Measurements from ENCODE around the gene CLCN4. TPM values are rescaled to one million over a fixed set of nuclear protein-coding genes. Genes with fewer than 3 reads are reported as not detected.

The CLCN4 gene
- total RNA-seq, 2 experiments from 2014 or later, result not detected

DNA sequence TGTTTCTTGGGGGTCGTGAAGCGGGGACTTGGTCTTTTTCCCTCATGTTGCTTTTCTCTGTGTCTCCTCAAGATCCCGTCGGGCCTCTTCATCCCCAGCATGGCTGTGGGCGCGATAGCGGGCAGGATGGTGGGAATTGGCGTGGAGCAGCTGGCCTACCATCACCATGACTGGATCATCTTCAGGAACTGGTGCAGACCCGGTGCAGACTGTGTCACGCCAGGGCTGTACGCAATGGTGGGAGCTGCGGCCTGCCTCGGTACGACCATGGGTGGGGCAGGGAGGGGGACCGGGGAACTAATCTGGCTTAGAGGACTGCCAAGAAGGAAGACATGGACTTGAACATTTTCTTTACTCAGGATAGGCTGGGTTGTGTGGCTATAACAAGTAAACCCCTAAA is 55.6 kb downstream of the CLCN4 start:
- H3K4me3 Mint-ChIP-seq, result no peak overlapping the region
- intact Hi-C loops (cut with micrococcal nuclease), result no loop called here
- no peaks in the 10 kb centered on the region for H3K36me3 Mint-ChIP-seq (ENCODE audit: low read depth)
- no peak for DNase-seq
- H3K27ac Mint-ChIP-seq, result no peak overlapping the region
- H3K27me3 Mint-ChIP-seq (ENCODE audit: low read depth), result no peaks in the 10 kb centered on the region
- no peaks in the 10 kb centered on the region for H3K4me1 Mint-ChIP-seq (ENCODE audit: low read depth)
- no peaks in the 10 kb centered on the region for H3K9me3 Mint-ChIP-seq
- CTCF ChIA-PET, result no interaction called here

DNA sequence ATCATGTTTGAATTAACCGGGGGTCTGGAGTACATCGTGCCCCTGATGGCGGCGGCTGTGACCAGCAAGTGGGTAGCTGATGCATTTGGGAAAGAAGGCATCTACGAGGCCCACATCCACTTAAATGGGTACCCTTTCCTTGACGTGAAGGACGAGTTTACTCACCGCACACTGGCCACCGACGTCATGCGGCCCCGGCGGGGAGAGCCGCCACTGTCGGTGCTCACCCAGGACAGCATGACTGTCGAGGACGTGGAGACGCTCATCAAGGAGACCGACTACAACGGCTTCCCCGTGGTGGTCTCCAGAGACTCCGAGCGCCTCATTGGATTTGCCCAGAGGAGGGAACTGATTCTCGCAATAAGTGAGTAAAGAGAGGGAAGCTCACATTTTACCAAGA is 56.9 kb downstream of the CLCN4 start:
- no peaks in the 10 kb centered on the region for H3K9me3 Mint-ChIP-seq
- no peak overlapping the region for H3K27ac Mint-ChIP-seq
- intact Hi-C loops (cut with micrococcal nuclease), result no loop called here
- H3K4me1 Mint-ChIP-seq (ENCODE audit: low read depth), result no peaks in the 10 kb centered on the region
- DNase-seq, result no peak
- H3K4me3 Mint-ChIP-seq, result no peak overlapping the region
- no peaks in the 10 kb centered on the region for H3K36me3 Mint-ChIP-seq (ENCODE audit: low read depth)
- CTCF ChIA-PET, result no interaction called here
- no peaks in the 10 kb centered on the region for H3K27me3 Mint-ChIP-seq (ENCODE audit: low read depth)

DNA sequence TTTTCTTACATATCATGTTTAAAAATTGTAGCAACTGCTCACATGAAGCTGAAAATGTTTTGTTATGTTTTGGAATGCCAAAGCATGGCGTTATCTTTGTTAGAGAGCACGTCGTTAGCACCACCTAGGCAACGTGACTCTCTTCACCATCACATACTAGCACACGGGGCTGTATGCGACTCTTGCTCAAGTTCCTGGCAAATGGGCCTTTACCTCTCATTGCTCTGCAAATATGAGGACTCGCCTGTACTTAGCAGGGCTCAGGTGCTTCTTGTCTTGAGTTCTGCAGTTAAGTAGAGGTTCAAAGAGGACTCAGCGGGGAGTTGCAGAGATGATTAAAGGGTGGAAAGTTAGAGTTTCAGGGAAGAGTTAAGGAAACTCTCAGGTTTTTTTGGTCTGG is 59.4 kb downstream of the CLCN4 start:
- CTCF ChIA-PET, result no interaction called here
- intact Hi-C loops (cut with micrococcal nuclease), result no loop called here
- Mint-ChIP-seq H3K9me3 (no peaks in the 10 kb centered on the region), H3K4me3 (no peak overlapping the region), H3K27ac (no peak overlapping the region), H3K36me3 (ENCODE audit: low read depth) (no peaks in the 10 kb centered on the region), H3K4me1 (ENCODE audit: low read depth) (no peaks in the 10 kb centered on the region), H3K27me3 (ENCODE audit: low read depth) (no peaks in the 10 kb centered on the region)
- DNase-seq, result no peak

DNA sequence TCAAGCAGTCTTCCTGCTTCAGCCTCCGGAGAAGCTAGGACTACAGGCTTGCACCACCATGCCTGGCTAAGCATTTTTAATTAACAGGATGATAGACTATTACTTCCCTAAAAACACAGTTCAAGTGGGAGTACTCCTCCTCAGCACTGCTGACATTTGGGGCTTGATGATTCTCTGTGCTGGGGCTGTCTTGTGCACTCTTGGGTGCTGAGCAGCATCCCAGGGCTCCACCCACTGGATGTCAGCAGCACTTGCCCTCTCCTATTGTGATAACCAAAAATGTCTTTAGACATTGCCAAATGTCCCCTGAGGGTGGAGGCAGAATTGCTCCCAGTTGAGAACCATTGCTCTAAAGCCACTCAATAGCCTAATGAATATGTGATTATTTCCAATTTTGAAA is 60.4 kb downstream of the CLCN4 start:
- no peaks in the 10 kb centered on the region for H3K9me3 Mint-ChIP-seq
- no peak overlapping the region for H3K4me3 Mint-ChIP-seq
- DNase-seq, result no peak
- no peaks in the 10 kb centered on the region for H3K36me3 Mint-ChIP-seq (ENCODE audit: low read depth)
- CTCF ChIA-PET, result no interaction called here
- intact Hi-C loops (cut with micrococcal nuclease), result no loop called here
- H3K4me1 Mint-ChIP-seq (ENCODE audit: low read depth), result no peaks in the 10 kb centered on the region
- no peak overlapping the region for H3K27ac Mint-ChIP-seq
- H3K27me3 Mint-ChIP-seq (ENCODE audit: low read depth), result no peaks in the 10 kb centered on the region

DNA sequence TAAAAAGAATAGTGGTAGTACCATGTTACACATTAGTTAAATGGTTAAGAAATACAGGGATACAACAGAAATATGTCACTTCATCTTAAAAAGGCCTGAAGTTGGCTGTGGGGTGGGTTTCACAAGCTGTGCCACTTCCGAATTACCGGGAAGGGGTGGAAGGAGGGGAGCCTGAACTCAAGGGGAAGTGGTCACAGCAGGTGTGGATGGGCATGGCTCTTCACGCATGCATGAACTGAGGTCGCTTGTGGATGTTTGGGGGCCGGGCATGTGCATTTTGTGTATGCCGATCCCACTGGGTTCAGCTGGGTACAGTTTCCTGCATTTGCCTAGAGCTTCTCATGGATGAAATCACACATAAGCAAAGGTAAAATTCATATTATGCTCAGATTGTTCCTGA is 64.9 kb downstream of the CLCN4 start:
- intact Hi-C loops (cut with micrococcal nuclease), result no loop called here
- H3K9me3 Mint-ChIP-seq, result no peaks in the 10 kb centered on the region
- no peak overlapping the region for H3K4me3 Mint-ChIP-seq
- CTCF ChIA-PET, result no interaction called here
- no peak overlapping the region for H3K27ac Mint-ChIP-seq
- no peaks in the 10 kb centered on the region for H3K36me3 Mint-ChIP-seq (ENCODE audit: low read depth)
- no peaks in the 10 kb centered on the region for H3K4me1 Mint-ChIP-seq (ENCODE audit: low read depth)
- H3K27me3 Mint-ChIP-seq (ENCODE audit: low read depth), result no peaks in the 10 kb centered on the region
- no peak for DNase-seq

DNA sequence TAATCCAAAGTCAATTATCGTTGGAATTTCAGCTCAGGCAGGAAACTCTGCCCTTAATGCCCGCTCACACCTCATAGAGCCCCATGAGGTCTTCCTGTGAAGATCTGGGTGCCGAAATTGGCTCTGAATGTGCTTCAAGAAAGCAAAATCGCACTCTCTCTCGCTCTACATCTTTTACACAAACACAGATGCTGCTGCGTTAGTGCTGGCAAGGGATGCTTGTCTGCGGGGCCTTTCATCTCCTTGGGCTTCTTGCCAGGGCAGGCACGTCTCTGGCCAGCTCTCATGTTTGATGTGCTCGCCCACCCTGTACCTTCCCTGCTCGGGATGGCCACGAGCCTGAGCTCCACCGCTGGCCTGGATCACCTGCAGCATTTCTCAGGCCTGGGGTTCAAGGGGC is 66.5 kb downstream of the CLCN4 start:
- H3K4me1 Mint-ChIP-seq (ENCODE audit: low read depth), result no peaks in the 10 kb centered on the region
- no peaks in the 10 kb centered on the region for H3K27me3 Mint-ChIP-seq (ENCODE audit: low read depth)
- H3K4me3 Mint-ChIP-seq, result no peak overlapping the region
- DNase-seq, result no peak
- no peaks in the 10 kb centered on the region for H3K36me3 Mint-ChIP-seq (ENCODE audit: low read depth)
- intact Hi-C loops (cut with micrococcal nuclease), result no loop called here
- H3K27ac Mint-ChIP-seq, result no peak overlapping the region
- CTCF ChIA-PET, result no interaction called here
- no peaks in the 10 kb centered on the region for H3K9me3 Mint-ChIP-seq

DNA sequence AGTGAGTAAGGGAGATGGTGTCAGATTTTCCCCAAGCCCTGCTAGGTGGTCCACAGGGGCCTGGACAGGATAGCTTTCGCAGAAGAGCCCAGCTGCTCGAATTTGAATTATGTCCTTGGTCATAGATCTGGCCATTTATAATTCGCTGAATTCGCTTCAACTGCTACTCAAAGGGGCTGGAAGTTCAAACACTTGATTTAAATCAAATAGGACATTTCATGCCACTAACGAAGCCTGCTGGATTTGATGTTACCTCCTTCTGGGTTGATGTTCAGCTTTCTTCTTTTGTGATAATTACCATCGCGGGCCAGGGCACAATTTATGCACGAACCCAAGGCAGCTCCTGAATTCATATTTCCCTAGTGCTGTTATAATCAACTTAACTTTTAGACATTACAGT is 67.0 kb downstream of the CLCN4 start:
- Mint-ChIP-seq H3K4me1 (ENCODE audit: low read depth) (no peaks in the 10 kb centered on the region), H3K9me3 (no peaks in the 10 kb centered on the region), H3K36me3 (ENCODE audit: low read depth) (no peaks in the 10 kb centered on the region), H3K4me3 (no peak overlapping the region), H3K27me3 (ENCODE audit: low read depth) (no peaks in the 10 kb centered on the region), H3K27ac (no peak overlapping the region)
- intact Hi-C loops (cut with micrococcal nuclease), result no loop called here
- CTCF ChIA-PET, result interaction anchor here (1.0 kb wide), 1 partner anchor 499 kb away, joined by 3 read pairs; no protein-coding TSS in a partner anchor
- no peak for DNase-seq

DNA sequence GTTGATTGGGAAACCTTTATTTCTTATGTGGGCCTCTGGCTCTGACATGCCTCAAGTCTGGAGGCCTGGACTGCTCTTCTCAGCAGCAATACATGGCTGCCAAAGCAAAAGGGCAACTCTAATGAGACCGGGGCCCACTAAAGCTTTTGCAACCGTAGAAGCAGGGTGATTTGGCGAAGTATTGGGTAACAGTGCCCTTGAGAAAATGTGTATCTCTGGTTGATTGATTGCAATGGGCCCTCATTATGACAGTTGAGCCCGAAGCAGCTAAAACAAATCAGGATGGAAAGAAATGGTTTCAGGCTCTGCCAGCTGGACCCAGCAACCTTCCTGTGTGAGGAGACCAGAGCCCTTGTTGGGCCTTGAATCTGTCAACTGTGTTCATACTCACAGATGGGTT is 73.4 kb downstream of the CLCN4 start:
- intact Hi-C loops (cut with micrococcal nuclease), result no loop called here
- Mint-ChIP-seq H3K4me1 (ENCODE audit: low read depth) (no peaks in the 10 kb centered on the region), H3K9me3 (no peaks in the 10 kb centered on the region), H3K36me3 (ENCODE audit: low read depth) (no peaks in the 10 kb centered on the region), H3K27ac (no peak overlapping the region), H3K4me3 (no peak overlapping the region), H3K27me3 (ENCODE audit: low read depth) (no peaks in the 10 kb centered on the region)
- CTCF ChIA-PET, result no interaction called here
- no peak for DNase-seq

DNA sequence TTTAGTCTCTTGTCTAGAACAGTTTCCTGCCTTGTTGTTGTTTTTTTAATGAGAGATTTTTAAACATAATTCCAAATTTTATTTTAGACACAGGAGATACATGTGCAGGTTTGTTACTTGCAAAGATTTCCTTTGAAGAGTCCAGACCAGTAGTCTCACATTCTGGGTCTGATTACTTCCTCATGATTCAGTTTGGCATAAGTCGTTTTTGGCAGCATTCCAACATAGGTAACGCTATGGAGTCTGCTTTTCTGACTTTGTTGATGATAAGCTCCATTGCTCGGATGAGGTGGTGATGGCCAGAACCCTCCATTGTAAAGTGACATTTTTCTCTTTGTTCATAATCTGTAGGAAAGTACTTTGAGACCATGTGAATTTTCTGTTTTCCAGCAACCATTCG is 74.7 kb downstream of the CLCN4 start:
- no peaks in the 10 kb centered on the region for H3K36me3 Mint-ChIP-seq (ENCODE audit: low read depth)
- H3K4me1 Mint-ChIP-seq (ENCODE audit: low read depth), result no peaks in the 10 kb centered on the region
- H3K27me3 Mint-ChIP-seq (ENCODE audit: low read depth), result no peaks in the 10 kb centered on the region
- no peak overlapping the region for H3K27ac Mint-ChIP-seq
- no peak for DNase-seq
- H3K9me3 Mint-ChIP-seq, result no peaks in the 10 kb centered on the region
- intact Hi-C loops (cut with micrococcal nuclease), result no loop called here
- H3K4me3 Mint-ChIP-seq, result no peak overlapping the region
- CTCF ChIA-PET, result no interaction called here

DNA sequence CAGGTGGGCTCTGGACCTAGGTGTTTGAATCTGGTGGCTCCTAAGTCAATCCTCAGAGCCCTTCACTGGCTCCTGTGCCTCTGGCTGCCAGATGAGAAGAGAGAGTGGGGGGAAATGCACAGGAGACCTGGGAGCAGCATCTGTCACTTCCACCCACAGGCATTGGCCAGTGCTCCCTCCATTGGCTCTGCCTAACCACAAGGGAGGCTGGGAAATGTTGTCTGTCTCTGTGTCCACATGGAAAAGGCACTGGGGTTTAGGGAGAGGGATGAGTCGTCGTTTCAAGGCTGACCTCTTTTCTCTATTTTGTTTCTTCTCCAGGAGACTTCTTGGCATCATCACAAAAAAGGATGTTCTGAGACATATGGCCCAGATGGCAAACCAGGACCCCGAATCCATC is 76.4 kb downstream of the CLCN4 start:
- H3K9me3 Mint-ChIP-seq, result no peaks in the 10 kb centered on the region
- CTCF ChIA-PET, result no interaction called here
- H3K27me3 Mint-ChIP-seq (ENCODE audit: low read depth), result no peaks in the 10 kb centered on the region
- no peak overlapping the region for H3K4me3 Mint-ChIP-seq
- no peak for DNase-seq
- no peak overlapping the region for H3K27ac Mint-ChIP-seq
- H3K36me3 Mint-ChIP-seq (ENCODE audit: low read depth), result no peaks in the 10 kb centered on the region
- intact Hi-C loops (cut with micrococcal nuclease), result no loop called here
- no peaks in the 10 kb centered on the region for H3K4me1 Mint-ChIP-seq (ENCODE audit: low read depth)

DNA sequence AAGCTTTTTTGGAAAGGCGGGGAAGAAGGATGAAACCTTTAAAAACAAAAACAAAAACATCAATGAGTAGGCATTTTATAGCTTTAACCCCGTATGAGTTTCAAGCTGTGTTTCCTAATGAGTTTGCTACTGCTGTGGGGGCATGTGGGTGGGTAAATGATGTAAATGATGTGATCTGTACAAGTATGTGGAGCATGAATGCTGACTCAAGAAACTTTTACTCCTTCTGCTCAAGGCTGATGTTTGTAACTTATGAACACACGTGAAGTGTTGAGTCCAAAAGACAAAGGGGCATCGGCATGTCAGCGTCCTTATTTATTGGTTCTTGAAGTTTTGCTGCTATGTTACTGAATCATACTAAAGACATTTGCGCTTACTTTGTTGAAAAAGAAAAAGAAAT is 76.9 kb downstream of the CLCN4 start:
- H3K36me3 Mint-ChIP-seq (ENCODE audit: low read depth), result no peaks in the 10 kb centered on the region
- DNase-seq, result no peak
- CTCF ChIA-PET, result no interaction called here
- H3K9me3 Mint-ChIP-seq, result no peaks in the 10 kb centered on the region
- no peak overlapping the region for H3K4me3 Mint-ChIP-seq
- H3K27ac Mint-ChIP-seq, result no peak overlapping the region
- no peaks in the 10 kb centered on the region for H3K27me3 Mint-ChIP-seq (ENCODE audit: low read depth)
- no peaks in the 10 kb centered on the region for H3K4me1 Mint-ChIP-seq (ENCODE audit: low read depth)
- intact Hi-C loops (cut with micrococcal nuclease), result no loop called here

DNA sequence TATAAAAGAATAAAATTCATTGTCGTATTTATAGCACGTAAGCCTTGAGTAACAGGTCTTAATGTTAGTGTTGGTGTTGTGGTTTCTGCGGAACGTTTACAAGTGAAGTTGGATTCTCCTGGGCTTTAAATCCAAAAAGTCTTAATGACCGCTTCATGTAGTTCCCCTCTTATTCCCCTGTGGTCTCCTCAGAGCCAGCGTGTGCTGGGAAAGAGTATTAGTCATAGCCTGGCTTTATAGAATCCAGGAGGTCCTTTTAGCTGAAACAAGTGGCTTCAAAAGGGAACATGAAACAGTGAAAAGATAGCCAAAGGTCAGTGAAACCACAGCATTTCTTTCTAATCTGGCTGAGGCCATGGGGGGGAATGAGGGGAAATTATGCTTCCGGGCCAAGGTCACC is 79.1 kb downstream of the CLCN4 start:
- no peak for DNase-seq
- H3K36me3 Mint-ChIP-seq (ENCODE audit: low read depth), result no peaks in the 10 kb centered on the region
- no peaks in the 10 kb centered on the region for H3K4me1 Mint-ChIP-seq (ENCODE audit: low read depth)
- CTCF ChIA-PET, result no interaction called here
- H3K9me3 Mint-ChIP-seq, result no peaks in the 10 kb centered on the region
- H3K4me3 Mint-ChIP-seq, result no peak overlapping the region
- H3K27me3 Mint-ChIP-seq (ENCODE audit: low read depth), result no peaks in the 10 kb centered on the region
- intact Hi-C loops (cut with micrococcal nuclease), result no loop called here
- no peak overlapping the region for H3K27ac Mint-ChIP-seq

DNA sequence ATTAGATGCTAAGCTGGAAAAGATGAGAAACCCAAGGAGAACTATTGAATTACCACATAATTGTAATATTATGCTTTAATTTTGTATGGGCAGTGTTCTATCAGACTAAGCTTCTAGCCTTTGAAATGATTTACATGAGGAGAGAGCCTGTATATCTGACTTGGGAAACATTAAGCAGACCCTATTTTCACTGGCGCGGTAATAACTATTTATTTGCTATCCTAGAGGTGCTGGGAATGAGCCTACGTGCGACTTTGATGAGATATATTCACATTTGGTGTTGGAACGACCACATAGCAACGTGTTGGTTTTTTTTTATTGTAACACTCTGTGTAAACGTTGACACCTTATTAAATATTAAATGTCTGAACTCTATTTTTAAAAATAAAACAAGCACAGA is 80.5 kb downstream of the CLCN4 start:
- CTCF ChIA-PET, result no interaction called here
- DNase-seq, result no peak

DNA sequence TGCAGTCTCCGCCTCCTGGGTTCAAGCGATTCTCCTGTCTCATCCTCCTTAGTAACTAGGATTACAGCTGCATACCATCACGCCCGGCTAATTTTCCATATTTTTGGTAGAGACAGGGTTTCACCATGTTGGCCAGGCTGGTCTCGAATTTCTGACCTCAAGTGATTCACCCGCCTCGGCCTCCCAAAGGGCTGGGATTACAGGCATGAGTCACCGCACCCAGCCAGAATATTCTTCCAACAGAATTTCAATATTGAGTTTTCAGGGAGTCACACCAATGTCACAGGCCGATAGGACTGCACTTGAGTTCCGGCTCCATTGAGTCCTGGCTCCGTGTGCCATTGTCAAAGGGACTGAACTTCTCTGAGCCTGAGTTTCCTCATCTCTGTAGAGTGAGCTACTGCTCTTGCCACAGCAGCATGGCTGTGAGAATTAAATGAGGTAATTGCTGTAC is 82.9 kb downstream of the CLCN4 start:
- intact Hi-C loops (cut with micrococcal nuclease), result no loop called here
- no peak overlapping the region for H3K4me3 Mint-ChIP-seq
- CTCF ChIA-PET, result no interaction called here

More for the DNA sequence above, 80.5 kb downstream of the CLCN4 start:
- intact Hi-C loops (cut with micrococcal nuclease), result no loop called here
- Mint-ChIP-seq H3K36me3 (ENCODE audit: low read depth) (no peaks in the 10 kb centered on the region), H3K9me3 (no peaks in the 10 kb centered on the region), H3K27me3 (ENCODE audit: low read depth) (no peaks in the 10 kb centered on the region), H3K4me3 (no peak overlapping the region), H3K27ac (no peak overlapping the region), H3K4me1 (ENCODE audit: low read depth) (no peaks in the 10 kb centered on the region)

More for the DNA sequence above, 82.9 kb downstream of the CLCN4 start:
- Mint-ChIP-seq H3K27me3 (ENCODE audit: low read depth) (no peaks in the 10 kb centered on the region), H3K36me3 (ENCODE audit: low read depth) (no peaks in the 10 kb centered on the region), H3K27ac (no peak overlapping the region), H3K9me3 (no peaks in the 10 kb centered on the region), H3K4me1 (ENCODE audit: low read depth) (no peaks in the 10 kb centered on the region)
- DNase-seq, result no peak
